Mucosa of descending colon (tissue), 3 donors: Measurements from ENCODE around the gene MYL7. TPM values are rescaled to one million over a fixed set of nuclear protein-coding genes. Genes with fewer than 3 reads are reported as not detected.
A peak's percentile ranks its signal among the peaks of the same experiment; 100 is the strongest.

ENCODE experiments used
- ATAC-seq: fragments of 200-7000 bp; cut with Tn5 transposase; one replicate; pipeline ENCODE4 v1.9.1; 2020; ENCODE audit warnings: mild to moderate bottlenecking, moderate library complexity
- DNase-seq, 3 donors: peaks; one replicate each; pipeline ENCODE4 v3.0.0-alpha.2; 2020
- H3K36me3 ChIP-seq: fragments of 200-600 bp; one replicate; pipeline ENCODE4 v1.8.0; 2021; ENCODE audit warnings: low read depth, mild to moderate bottlenecking
- H3K4me1 ChIP-seq: fragments of 200-600 bp; one replicate; pipeline ENCODE4 v1.8.0; 2021; ENCODE audit warnings: low read depth, mild to moderate bottlenecking
- H3K4me3 ChIP-seq: fragments of 200-600 bp; one replicate; pipeline ENCODE4 v1.8.0; 2021; ENCODE audit warnings: mild to moderate bottlenecking
- H3K9me3 ChIP-seq: fragments of 200-600 bp; one replicate; pipeline ENCODE4 v1.8.0; 2021; ENCODE audit warnings: mild to moderate bottlenecking
- intact Hi-C, 2 donors: fragments of 100-400 bp; cut with DNase I in 1 of 2; cut with micrococcal nuclease in 1 of 2; formaldehyde crosslinking; loops; one replicate each; pipeline versions ENCODE4 v1.11.0 to v1.11.1; 2022; cut with DNase I, micrococcal nuclease
- total RNA-seq, 3 donors: library from RNA; stranded (reverse); fragmentation: NEBNext Ultra II Directional in 2 of 3; extraction: Animal tissue kit (Norgen Biotek cat#: 25700) in 2 of 3; gene quantifications; one replicate each; pipeline versions ENCODE4 v1.2.1 to v1.2.4, GENCODE V29; 2021 to 2023
- TF ChIP-seq, protein P1 (sequence below): fragments of 200-600 bp; IDR thresholded peaks from one replicate; pipeline ENCODE4 v1.8.0; 2022; ENCODE audit warnings: antibody characterized with exemption, mild to moderate bottlenecking
- donor health status: DM: no; HTN: no; CAD: no; lungs with moderate emphysema.
- donor health status: DM: no; HTN: no; CAD: no.
- donor health status: DM: no; HTN: yes; CAD: no.

Gene MYL7
- total RNA-seq, 3 donors from 2014 or later: 2.0 TPM; not detected in 2

DNA sequence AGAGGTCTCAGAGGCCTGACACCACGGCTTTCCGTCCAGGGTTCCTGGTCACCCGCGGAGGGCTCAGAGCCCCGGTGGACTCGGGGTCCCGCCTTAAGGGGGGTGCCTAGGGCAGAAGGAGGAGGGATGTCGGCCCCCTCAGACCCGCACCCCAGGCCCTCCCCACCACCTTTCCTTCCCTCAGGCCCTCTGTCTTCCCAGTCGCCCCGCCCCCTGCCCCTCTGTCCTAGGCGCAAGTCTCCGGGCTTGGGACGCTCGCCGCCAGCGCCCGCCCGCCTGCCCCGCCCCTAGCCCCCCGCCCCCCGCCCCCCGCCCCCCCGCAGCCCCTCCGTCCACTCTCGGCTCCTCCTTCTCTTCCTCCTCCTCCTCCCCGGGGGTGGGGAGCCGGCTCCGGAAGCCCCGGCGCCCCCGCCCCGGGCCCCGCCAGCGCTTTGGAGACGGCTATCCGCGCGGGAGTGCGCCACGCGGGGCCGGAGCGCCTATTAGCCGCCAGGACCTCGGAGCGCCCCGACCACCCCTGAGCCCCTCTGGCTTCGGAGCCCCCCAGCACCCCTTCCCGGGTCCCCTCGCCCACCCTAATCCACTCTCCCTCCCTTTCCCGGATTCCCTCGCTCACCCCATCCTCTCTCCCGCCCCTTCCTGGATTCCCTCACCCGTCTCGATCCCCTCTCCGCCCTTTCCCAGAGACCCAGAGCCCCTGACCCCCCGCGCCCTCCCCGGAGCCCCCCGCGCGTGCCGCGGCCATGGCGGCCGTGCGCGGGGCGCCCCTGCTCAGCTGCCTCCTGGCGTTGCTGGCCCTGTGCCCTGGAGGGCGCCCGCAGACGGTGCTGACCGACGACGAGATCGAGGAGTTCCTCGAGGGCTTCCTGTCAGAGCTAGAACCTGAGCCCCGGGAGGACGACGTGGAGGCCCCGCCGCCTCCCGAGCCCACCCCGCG is 36.9 kb downstream of the MYL7 start, which contains the start of gene AEBP1:
AEBP1 (plus strand) TSS at position 423 of the 937 bp plus-strand sequence; CDS start at position 744, 321 bp downstream.
- peak in 2 of 3 donors; percentile 37 to 59 for DNase-seq
- Histone ChIP-seq H3K4me1 (no peaks in the 10 kb centered on the region), H3K36me3 (no peaks in the 10 kb centered on the region), H3K4me3 (peak within 1 kb of the TSS; percentile 11), H3K9me3 (no peaks in the 10 kb centered on the region)
- intact Hi-C loops: no loop called here
- peak; percentile 29 for ATAC-seq
- TF ChIP-seq, protein P1, sequence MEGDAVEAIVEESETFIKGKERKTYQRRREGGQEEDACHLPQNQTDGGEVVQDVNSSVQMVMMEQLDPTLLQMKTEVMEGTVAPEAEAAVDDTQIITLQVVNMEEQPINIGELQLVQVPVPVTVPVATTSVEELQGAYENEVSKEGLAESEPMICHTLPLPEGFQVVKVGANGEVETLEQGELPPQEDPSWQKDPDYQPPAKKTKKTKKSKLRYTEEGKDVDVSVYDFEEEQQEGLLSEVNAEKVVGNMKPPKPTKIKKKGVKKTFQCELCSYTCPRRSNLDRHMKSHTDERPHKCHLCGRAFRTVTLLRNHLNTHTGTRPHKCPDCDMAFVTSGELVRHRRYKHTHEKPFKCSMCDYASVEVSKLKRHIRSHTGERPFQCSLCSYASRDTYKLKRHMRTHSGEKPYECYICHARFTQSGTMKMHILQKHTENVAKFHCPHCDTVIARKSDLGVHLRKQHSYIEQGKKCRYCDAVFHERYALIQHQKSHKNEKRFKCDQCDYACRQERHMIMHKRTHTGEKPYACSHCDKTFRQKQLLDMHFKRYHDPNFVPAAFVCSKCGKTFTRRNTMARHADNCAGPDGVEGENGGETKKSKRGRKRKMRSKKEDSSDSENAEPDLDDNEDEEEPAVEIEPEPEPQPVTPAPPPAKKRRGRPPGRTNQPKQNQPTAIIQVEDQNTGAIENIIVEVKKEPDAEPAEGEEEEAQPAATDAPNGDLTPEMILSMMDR: no peak

DNA sequence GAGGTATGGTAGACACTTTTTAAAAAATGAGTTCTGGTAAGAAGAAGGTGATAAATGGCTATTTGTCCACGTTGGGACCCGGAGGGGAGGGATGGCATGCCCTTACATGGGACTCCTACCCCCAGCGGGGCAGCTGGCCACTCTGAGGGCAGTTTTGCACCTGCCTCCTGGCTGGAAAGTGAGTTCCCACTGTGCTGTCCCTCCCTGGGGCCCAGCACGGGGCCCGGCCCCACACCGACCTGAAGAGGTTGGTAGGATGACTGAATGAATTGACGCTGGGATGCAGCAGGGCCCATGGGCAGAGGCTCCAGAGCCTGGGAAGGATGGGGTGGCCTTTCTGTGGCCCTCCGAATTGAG is 37.6 kb downstream of the MYL7 start:
- TF ChIP-seq, protein P1: no peak
- Histone ChIP-seq H3K4me3 (no peak overlapping the region), H3K4me1 (no peaks in the 10 kb centered on the region), H3K36me3 (no peaks in the 10 kb centered on the region), H3K9me3 (no peaks in the 10 kb centered on the region)
- intact Hi-C loops: no loop called here
- DNase-seq: peak in 1 of 3 donors; percentile 16
- ATAC-seq: no peak

DNA sequence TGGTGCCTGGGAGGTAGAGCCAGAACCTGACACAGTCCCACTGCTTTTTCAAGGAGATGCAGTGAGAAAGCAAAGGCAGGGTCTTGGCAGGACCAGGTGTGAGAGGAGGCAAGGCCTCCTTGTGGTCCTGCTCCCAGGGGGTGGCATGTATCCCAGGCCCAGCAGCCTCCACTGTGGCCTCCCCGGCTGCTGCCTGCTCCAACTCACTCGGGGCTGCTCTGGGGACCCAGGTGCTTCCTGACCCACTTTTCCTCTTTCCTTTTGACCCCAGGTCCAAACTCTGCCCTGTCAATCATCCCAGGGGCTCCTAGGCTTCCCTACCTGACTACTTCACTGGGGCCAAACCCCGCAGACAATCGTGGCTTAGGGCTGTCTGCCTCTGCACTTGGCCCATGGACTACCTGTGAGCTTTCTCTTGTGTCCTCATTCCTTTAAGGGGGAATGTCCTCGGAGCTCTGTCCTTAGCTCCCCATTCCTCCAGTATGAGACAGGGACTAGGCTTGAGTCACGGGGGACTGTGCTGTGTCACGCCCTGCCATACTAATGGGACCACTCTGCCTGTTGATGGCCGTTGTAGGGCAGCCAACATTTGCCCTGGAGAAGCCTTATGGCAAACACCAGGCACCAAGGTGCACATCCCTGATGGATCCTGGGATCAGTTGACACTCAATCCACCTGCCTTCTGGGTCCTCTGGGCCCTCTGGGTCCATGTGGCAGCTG is 38.1 kb downstream of the MYL7 start:
- H3K9me3 ChIP-seq: no peaks in the 10 kb centered on the region
- H3K4me1 ChIP-seq: no peaks in the 10 kb centered on the region
- intact Hi-C loops: no loop called here
- no peak for ATAC-seq
- no peaks in the 10 kb centered on the region for H3K36me3 ChIP-seq
- peak in 1 of 3 donors; percentile 14 for DNase-seq
- TF ChIP-seq, protein P1: no peak
- no peak overlapping the region for H3K4me3 ChIP-seq

DNA sequence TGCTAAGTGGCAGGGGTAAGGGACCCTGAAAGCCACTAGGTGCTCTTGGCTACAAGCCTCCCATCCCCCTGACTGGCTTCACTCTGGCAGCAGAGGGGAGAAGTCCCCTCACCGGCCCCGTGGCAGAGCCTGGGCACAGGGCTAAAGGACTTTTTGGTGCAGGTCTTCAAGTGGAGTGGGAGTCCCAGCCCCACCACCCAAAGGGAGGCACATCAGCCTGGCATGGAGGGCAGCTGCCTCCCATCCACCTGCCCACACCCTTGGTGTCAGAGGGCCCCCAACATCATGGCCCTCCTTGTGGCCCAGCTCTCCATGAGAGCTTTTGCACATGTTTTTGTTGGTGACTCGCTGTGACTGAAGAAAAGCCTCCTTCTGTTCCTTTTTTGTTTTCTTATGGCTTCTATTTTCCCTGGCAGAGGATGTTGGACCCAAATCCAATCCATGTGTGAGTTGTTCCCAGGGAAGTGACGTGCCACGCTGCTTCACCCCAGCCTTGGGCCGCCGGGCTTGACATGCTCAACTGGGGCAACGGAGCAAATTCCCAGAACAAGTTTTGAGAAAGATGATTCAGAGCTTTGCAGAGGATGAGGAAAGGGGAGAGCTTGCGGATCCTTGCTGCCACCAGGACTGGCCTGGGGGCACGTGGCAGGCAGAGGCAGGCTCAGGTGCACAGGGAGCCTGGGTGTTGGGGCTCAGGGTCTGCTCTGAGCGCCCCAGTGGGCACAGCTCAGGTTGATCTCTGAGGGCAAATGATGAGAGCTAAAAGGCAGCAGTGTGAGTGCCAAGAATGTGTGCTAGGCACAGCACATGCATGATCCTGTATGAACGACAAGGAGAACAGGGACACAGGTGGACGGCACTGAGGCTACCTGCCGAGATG is 38.9 kb downstream of the MYL7 start:
- DNase-seq (peak in 1 of 3 donors; percentile 14), ATAC-seq (no peak)
- no peaks in the 10 kb centered on the region for H3K36me3 ChIP-seq
- intact Hi-C loops: no loop called here
- TF ChIP-seq, protein P1: no peak
- H3K9me3 ChIP-seq: no peaks in the 10 kb centered on the region
- no peaks in the 10 kb centered on the region for H3K4me1 ChIP-seq
- no peak overlapping the region for H3K4me3 ChIP-seq

DNA sequence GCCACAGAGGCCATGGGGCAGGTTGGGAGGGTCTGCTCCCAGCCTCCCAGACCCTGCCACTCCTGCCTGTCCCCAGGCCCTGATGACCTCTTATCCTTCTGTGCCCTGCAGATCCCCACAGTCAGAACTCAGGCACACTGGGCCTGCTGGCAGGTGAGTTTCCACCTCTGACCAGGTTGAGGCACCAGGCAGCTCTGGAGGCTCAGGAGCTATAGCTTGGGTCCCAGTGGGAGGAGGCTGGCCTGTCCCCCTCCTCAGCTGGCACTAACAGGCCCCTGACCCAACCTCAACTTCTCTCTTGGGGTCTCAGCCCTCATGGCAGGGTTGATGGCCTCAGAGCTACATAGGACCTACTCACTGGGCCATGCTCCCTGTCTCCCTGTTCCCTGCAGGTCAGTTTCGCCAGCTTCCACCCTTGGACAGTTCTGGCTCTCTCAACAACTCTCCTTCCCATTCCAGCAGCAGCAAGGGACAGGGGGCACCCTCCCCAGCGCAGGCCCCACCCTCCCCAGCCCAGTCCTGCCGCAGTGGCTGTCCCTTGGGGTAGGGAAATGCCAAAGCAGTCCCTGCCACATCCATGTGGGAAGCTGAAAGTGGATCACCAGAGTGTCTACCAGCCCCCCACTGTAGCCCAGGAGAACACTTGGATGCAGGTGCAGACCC is 39.7 kb downstream of the MYL7 start:
- TF ChIP-seq, protein P1: no peak
- Histone ChIP-seq H3K9me3 (no peaks in the 10 kb centered on the region), H3K4me3 (no peak overlapping the region), H3K36me3 (no peaks in the 10 kb centered on the region), H3K4me1 (no peaks in the 10 kb centered on the region)
- DNase-seq (peak in 1 of 3 donors; percentile 23), ATAC-seq (no peak)
- intact Hi-C loops: no loop called here
